ENCODE measurements around the gene SLC2A13.

Gene SLC2A13

GRCh38 chr12:39804898-39805297, 301.0 kb downstream of the SLC2A13 start:
- H3K4me3 ChIP-seq (ENCODE audit: low read depth, low read length) = no peak overlapping the region
- no peak for DNase-seq (ENCODE audit: low read depth)
- in situ Hi-C loops (cut with HindIII; ENCODE audit: low sequenced_read_pairs) = no loop called here
- TF ChIP-seq CTCF (IDR thresholded peaks at IDR 0.05; ENCODE audit: low read depth, low read length, missing control alignments) = no peak

GRCh38 chr12:39804479-39804878, 301.4 kb downstream of the SLC2A13 start:
- in situ Hi-C loops (cut with HindIII; ENCODE audit: low sequenced_read_pairs) = no loop called here
- no peak overlapping the region for H3K4me3 ChIP-seq (ENCODE audit: low read depth, low read length)
- TF ChIP-seq CTCF (IDR thresholded peaks at IDR 0.05; ENCODE audit: low read depth, low read length, missing control alignments) = no peak
- DNase-seq (ENCODE audit: low read depth) = no peak

GRCh38 chr12:39803151-39803550, 302.7 kb downstream of the SLC2A13 start:
- TF ChIP-seq CTCF (IDR thresholded peaks at IDR 0.05; ENCODE audit: low read depth, low read length, missing control alignments) = no peak
- no peak overlapping the region for H3K4me3 ChIP-seq (ENCODE audit: low read depth, low read length)
- DNase-seq (ENCODE audit: low read depth) = no peak
- in situ Hi-C loops (cut with HindIII; ENCODE audit: low sequenced_read_pairs) = no loop called here

GRCh38 chr12:39798977-39799376, 306.9 kb downstream of the SLC2A13 start:
- no peak overlapping the region for H3K4me3 ChIP-seq (ENCODE audit: low read depth, low read length)
- no peak for TF ChIP-seq CTCF (IDR thresholded peaks at IDR 0.05; ENCODE audit: low read depth, low read length, missing control alignments)
- no peak for DNase-seq (ENCODE audit: low read depth)
- in situ Hi-C loops (cut with HindIII; ENCODE audit: low sequenced_read_pairs) = no loop called here

- in situ Hi-C loops (cut with HindIII; ENCODE audit: low sequenced_read_pairs) = no loop called here
- TF ChIP-seq CTCF (IDR thresholded peaks at IDR 0.05; ENCODE audit: low read depth, low read length, missing control alignments) = no peak
- DNase-seq (ENCODE audit: low read depth) = no peak
- no peak overlapping the region for H3K4me3 ChIP-seq (ENCODE audit: low read depth, low read length)
Measured at GRCh38 chr12:39798429-39798828, 307.5 kb downstream of the SLC2A13 start.

GRCh38 chr12:39795481-39795880, 310.4 kb downstream of the SLC2A13 start:
- H3K4me3 ChIP-seq (ENCODE audit: low read depth, low read length) = no peak overlapping the region
- no peak for DNase-seq (ENCODE audit: low read depth)
- no peak for TF ChIP-seq CTCF (IDR thresholded peaks at IDR 0.05; ENCODE audit: low read depth, low read length, missing control alignments)
- in situ Hi-C loops (cut with HindIII; ENCODE audit: low sequenced_read_pairs) = no loop called here

GRCh38 chr12:39792938-39793337, 312.9 kb downstream of the SLC2A13 start:
- no peak for TF ChIP-seq CTCF (IDR thresholded peaks at IDR 0.05; ENCODE audit: low read depth, low read length, missing control alignments)
- DNase-seq (ENCODE audit: low read depth) = no peak
- no peak overlapping the region for H3K4me3 ChIP-seq (ENCODE audit: low read depth, low read length)
- in situ Hi-C loops (cut with HindIII; ENCODE audit: low sequenced_read_pairs) = no loop called here

All from astrocyte of the cerebellum (primary cell).